Measurements from ENCODE around the gene PRX. TPM values are rescaled to one million over a fixed set of nuclear protein-coding genes. Genes with fewer than 3 reads are reported as not detected.

Gene PRX
- total RNA-seq, 2 experiments from 2014 or later, result 0.80 to 1.1 TPM

DNA sequence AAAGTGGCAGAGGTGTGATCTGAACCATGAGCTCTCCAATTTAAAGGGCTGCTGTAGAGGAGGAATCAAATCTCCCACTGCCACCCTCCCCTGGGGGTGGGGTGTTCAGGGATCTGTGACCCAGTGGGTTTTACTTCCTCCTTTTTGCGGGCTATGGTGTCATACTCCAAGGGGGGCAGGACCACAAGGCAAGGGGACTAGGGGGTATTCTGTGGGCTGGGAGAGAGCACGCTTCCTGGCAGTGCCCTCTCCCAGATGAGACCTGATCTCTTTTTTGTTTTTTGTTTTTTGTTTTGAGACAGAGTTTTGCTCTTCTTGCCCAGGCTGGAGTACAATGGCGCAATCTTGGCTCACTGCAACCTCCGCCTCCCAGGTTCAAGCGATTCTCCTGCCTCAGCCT, 54.4 kb downstream of the PRX start:
- Mint-ChIP-seq H3K4me3 (no peak overlapping the region), H3K4me1 (peaks cover 33% of the 10 kb centered on the region), H3K9me3 (ENCODE audit: low read depth) (no peaks in the 10 kb centered on the region), H3K27ac (no peak overlapping the region), H3K36me3 (peaks cover 5% of the 10 kb centered on the region), H3K27me3 (no peaks in the 10 kb centered on the region)
- no peak for DNase-seq
- CTCF ChIA-PET, result no interaction called here
- ATAC-seq, result no peak

DNA sequence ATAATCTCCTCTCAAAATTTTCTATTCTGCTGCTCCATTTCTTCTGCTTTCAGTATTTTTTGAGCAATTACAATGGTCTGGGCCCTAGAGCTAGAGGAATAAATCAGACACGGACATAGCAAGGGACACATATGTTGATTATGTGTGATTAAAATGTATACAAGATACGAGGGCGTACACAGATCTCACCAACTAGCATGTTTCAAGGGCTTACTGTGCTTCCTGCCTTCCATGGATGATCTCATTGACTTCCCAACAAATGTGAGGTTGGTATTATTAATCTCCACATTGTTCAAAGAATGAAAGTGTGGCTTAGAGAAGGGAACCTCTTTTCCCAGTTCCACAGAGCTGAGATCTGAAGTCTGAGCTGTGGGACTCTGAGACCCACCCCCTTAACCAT, 55.5 kb downstream of the PRX start:
- CTCF ChIA-PET, result interaction anchor here (0.7 to 1.1 kb wide), 2 partner anchors 19 to 192 kb away, joined by 3 read pairs; no protein-coding TSS in a partner anchor
- Mint-ChIP-seq H3K4me3 (no peak overlapping the region), H3K4me1 (peaks cover 23% of the 10 kb centered on the region), H3K36me3 (peaks cover 1% of the 10 kb centered on the region), H3K27ac (no peak overlapping the region), H3K9me3 (ENCODE audit: low read depth) (no peaks in the 10 kb centered on the region), H3K27me3 (no peaks in the 10 kb centered on the region)
- no peak for DNase-seq
- no peak for ATAC-seq

DNA sequence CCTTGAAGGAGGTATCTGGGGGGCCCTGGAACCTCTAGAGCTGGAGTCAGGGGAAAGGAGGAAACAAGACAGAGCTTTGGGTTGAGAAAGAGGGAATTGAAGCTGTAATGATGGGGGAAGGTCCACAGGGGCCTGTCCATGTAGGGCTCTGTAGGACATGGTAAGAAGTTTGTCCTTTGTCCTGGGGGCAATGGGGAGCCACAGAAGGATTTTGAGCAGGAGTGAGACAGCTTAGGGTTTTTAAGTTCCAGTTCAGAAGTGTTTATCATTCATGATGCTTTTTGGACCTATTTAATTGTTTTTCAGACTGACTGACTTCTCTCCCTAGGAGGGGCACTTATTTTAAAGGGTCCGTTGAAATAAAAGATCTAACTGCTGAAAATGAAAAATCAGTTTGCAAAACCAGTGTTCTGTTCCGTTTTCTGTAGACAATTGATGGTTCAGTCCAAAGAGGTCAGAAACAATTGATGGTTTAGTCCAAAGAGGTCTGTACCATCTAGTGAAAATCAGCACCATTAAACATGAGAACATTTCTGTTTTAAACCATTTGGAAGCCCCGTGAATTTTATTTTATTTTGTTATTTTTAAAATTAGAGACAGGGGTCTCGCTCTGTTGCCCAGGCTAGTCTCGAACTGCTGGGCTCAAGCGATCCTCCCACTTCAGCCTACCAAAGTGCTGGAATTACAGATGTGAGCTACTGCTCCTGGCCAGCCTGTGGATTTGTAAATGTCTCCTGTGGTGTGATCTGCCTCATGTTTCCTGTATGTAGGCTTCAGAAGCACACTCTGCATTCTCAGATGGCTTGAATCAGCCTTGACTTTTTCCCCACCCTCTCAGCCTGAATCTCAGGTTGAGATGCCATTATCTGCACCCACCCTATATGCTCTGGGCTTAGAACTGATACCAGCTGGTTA, 56.2 kb downstream of the PRX start:
- no peaks in the 10 kb centered on the region for H3K27me3 Mint-ChIP-seq

DNA sequence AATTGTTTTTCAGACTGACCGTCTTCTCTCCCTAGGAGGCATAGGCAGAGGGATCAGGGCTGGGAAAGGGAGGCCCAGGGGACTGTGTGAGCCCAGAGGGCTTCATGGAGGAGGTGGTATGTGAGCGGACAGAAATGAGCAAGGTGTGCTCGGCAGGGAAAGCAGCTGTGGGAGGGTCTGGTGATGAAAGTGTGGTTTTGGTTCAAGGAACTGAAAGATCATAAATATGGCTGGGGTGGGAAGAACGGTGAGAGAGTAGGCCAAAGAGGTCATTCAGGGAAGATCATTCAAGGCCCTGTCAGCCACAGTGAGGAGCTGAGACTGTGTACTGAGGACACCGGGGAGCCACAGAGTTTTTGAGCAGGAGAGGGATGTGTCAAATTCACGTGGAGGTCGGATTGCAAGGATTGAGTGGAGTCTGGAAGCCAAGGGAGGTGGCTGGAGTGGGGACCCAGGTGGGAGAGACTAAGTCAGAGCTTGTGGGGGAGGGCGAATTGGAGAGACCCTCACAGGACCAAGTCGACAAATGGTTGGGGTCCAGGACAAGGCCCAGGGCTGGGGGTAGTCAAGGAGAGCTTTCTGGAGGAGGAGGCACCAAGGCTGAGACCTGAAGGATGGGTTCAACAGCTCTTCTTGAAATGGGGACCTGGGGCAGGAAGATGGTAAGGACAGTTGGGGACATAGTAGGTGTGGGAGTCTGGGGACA, 57.0 kb downstream of the PRX start:
- H3K27ac Mint-ChIP-seq, result no peak overlapping the region
- CTCF ChIA-PET, result interaction anchor here (1.0 to 1.5 kb wide), 2 partner anchors 51 to 277 kb away, joined by 3 to 4 read pairs; no protein-coding TSS in a partner anchor

More for the DNA sequence above, 56.2 kb downstream of the PRX start:
- Mint-ChIP-seq H3K27ac (no peak overlapping the region), H3K4me1 (peaks cover 17% of the 10 kb centered on the region), H3K36me3 (peaks cover 1% of the 10 kb centered on the region), H3K9me3 (ENCODE audit: low read depth) (no peaks in the 10 kb centered on the region), H3K4me3 (no peak overlapping the region)
- DNase-seq (no peak), ATAC-seq (no peak)
- CTCF ChIA-PET, result interaction anchor here (0.7 to 1.5 kb wide), 4 partner anchors 19 to 277 kb away, joined by 3 to 4 read pairs (median 3); no protein-coding TSS in a partner anchor

DNA sequence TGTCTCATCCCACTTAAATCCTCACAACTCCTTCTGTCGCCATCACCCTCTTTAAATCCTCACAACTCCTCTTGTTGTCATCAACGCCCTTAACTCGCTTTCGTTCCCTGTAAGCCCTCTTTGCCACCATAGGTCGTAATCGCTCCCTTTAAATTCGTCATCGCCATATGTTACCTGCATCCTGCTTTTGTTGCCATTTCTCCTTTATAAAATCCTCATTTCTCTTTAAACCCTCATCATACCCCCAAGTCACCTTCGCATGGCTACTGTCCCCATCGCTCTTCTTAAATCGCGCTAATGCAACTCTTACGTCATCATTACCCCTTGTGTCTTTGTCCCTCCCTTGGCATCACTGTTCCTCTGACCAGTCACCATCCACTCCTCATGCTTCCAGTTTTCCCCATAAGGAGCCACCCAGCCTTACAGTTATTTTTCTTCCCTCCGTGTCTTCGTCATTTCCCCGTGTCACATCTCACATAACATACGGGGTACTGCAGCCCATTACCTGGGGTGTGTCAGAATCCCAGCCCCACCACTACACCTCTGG, 64.1 kb downstream of the PRX start:
- H3K27me3 Mint-ChIP-seq, result peaks cover 2% of the 10 kb centered on the region
- peak overlapping the region; percentile 86 for H3K27ac Mint-ChIP-seq
- no peaks in the 10 kb centered on the region for H3K9me3 Mint-ChIP-seq (ENCODE audit: low read depth)
- DNase-seq (no peak), ATAC-seq (no peak)
- CTCF ChIA-PET, result interaction anchor here (1.5 to 2.6 kb wide), 3 partner anchors 12 to 72 kb away, joined by 3 to 13 read pairs (median 9); no protein-coding TSS in a partner anchor
- H3K36me3 Mint-ChIP-seq, result peaks cover 5% of the 10 kb centered on the region
- peaks cover 30% of the 10 kb centered on the region for H3K4me1 Mint-ChIP-seq
- H3K4me3 Mint-ChIP-seq, result peak overlapping the region; percentile 86

More for the DNA sequence above, 57.0 kb downstream of the PRX start:
- H3K27me3 Mint-ChIP-seq, result no peaks in the 10 kb centered on the region
- peaks cover 18% of the 10 kb centered on the region for H3K4me1 Mint-ChIP-seq
- H3K9me3 Mint-ChIP-seq (ENCODE audit: low read depth), result no peaks in the 10 kb centered on the region
- H3K36me3 Mint-ChIP-seq, result peaks cover 1% of the 10 kb centered on the region
- no peak overlapping the region for H3K4me3 Mint-ChIP-seq
- DNase-seq (no peak), ATAC-seq (no peak)

DNA sequence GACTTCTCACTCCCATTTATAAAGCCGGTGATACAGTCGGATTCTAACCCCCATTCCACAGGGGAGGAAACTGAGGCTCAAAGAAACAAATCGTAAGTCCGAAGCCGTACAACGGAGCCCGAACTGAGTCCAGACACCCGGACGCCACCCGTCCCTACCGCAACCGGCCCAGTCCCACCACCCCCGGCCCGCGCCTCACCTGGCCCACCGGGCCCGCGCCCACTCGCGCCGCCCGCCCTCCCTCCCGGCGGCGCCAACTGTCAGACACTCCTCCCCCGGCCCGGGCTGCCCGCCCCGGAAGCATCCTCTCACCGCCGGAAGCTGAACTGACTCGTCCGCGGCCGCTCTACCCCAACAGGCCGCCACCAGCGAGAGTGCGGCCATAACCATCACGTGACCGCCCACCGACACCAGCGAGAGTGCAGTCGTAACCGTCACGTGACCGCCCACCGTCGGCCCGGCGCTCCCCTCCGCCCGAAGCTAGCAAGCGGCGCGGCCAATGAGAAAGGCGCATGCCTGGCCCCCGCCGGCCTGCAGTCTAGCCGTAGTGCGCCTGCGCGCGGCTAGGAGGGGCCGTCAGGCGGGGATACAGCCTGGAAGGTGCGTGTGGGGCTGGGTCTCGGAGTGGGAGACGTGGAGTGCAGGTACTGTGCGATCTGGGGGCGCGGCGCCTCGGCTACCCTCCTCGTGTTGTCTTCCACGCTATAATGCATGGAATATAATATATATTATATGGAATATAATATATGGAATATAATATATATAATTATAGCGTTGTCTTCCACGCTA, 64.9 kb downstream of the PRX start, which contains the start of the genes C19orf47 and PLD3:
C19orf47 (minus strand) TSS at position 273 of the 789 bp plus-strand sequence. CDS start 6,540 bp downstream, outside the sequence.
PLD3 (plus strand) TSS at position 571 of the 789 bp plus-strand sequence. CDS start 17,789 bp downstream, outside the sequence.
- CTCF ChIA-PET, result interaction anchor here (1.3 to 2.6 kb wide), 7 partner anchors 11 to 201 kb away, joined by 3 to 13 read pairs (median 4); no protein-coding TSS in a partner anchor
- DNase-seq (peak; percentile 100), ATAC-seq (peak; percentile 95)
- Mint-ChIP-seq H3K4me3 (peak within 1 kb of the TSS; percentile 86), H3K9me3 (ENCODE audit: low read depth) (no peaks in the 10 kb centered on the region), H3K27me3 (peaks cover 2% of the 10 kb centered on the region), H3K27ac (peak within 1 kb of the TSS; percentile 86), H3K4me1 (peaks cover 30% of the 10 kb centered on the region), H3K36me3 (peaks cover 5% of the 10 kb centered on the region)

DNA sequence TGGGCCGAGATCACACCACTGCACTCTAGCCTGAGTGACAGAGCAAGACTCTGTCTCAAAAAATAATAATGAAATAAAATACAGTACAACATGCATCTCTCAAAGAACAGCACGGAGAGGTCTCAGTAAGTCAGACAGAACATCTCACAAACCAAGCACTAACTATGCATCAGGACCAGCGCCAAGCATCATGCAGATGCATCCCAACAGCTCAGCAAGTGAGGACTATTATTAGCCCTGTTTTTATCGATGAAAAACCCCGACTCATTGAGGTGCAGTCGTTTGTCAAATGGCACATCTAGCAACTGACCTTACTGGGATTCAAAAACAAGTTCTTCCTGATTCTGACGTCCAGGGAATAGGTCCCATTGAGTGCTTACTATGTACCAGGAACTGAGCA, 68.8 kb downstream of the PRX start:
- H3K4me3 Mint-ChIP-seq, result no peak overlapping the region
- H3K27ac Mint-ChIP-seq, result no peak overlapping the region
- DNase-seq (no peak), ATAC-seq (no peak)
- H3K27me3 Mint-ChIP-seq, result peaks cover 2% of the 10 kb centered on the region
- CTCF ChIA-PET, result interaction anchor here (0.7 kb wide), 1 partner anchor 39 kb away, joined by 3 read pairs; no protein-coding TSS in a partner anchor
- H3K36me3 Mint-ChIP-seq, result peaks cover 9% of the 10 kb centered on the region
- H3K4me1 Mint-ChIP-seq, result peaks cover 28% of the 10 kb centered on the region
- H3K9me3 Mint-ChIP-seq (ENCODE audit: low read depth), result no peaks in the 10 kb centered on the region

Small RNA genes within 50 kb of the gene (microRNA-seq; reads per million reads assigned to microRNA genes)
- not detected for gene MIR6796

Other genes starting within 250 kb of the PRX start
- 10 to 100 TPM; 19.9 to 25.4 TPM for gene MAP3K10, start 222.0 kb downstream of the PRX start, total RNA-seq
- not detected for gene TTC9B, start 195.0 kb downstream of the PRX start, total RNA-seq
- under 1 TPM; 0.21 to 0.38 TPM for gene CCNP, start 186.7 kb downstream of the PRX start, total RNA-seq
- 100 to 1,000 TPM; 141 to 172 TPM for gene AKT2, start 128.0 kb downstream of the PRX start, total RNA-seq
- 10 to 100 TPM; 25.9 to 32.4 TPM for gene C19orf47, start 65.0 kb downstream of the PRX start, total RNA-seq
- gene PLD3, start 64.7 kb downstream of the PRX start, total RNA-seq, result 10 to 100 TPM; 72.0 to 84.7 TPM
- gene HIPK4, start 23.2 kb downstream of the PRX start, total RNA-seq, result not detected
- 1 to 10 TPM; 9.4 to 9.6 TPM for gene SERTAD1, start 12.6 kb upstream of the PRX start, total RNA-seq
- 10 to 100 TPM; 13.4 to 13.7 TPM for gene SERTAD3, start 31.0 kb upstream of the PRX start, total RNA-seq
- gene BLVRB, start 52.4 kb upstream of the PRX start, total RNA-seq, result 10 to 100 TPM; 12.9 to 23.3 TPM
- under 1 TPM; 0.30 to 0.44 TPM for gene SPTBN4, start 53.6 kb upstream of the PRX start, total RNA-seq
- gene SHKBP1, start 163.5 kb upstream of the PRX start, total RNA-seq, result 100 to 1,000 TPM; 135 to 153 TPM
- gene LTBP4, start 188.0 kb upstream of the PRX start, total RNA-seq, result 10 to 100 TPM; 42.8 to 75.9 TPM

All from activated CD8-positive, alpha-beta memory T cell treated with anti-CD3 and anti-CD28 coated beads, Interleukin-2, amount 10 ng/mL, durations not matched to agents 7 days and 5 days (primary cell).